Measurements from ENCODE around the gene BLM.

GRCh38 chr15:90711418-90711824, 5.7 kb upstream of the BLM start:
- TF ChIP-seq YY1 (IDR thresholded peaks at IDR 0.05; ENCODE audit: low read depth, low read length): no peak
- no peak for TF ChIP-seq BACH1 (IDR thresholded peaks at IDR 0.05; ENCODE audit: low read length)

Data from H1 (cell line).